SK-N-MC (cell line): Measurements from ENCODE around the gene ISG20.
"Not testable (repeated sequence)": the region's sequence is repeated elsewhere in the genome, so short reads cannot be mapped to it uniquely, and the experiment has no call there.

Experiments used
- DNase-seq: peaks from one replicate; pipeline ENCODE4 v3.0.0-alpha.2; 2011; ENCODE audit warnings: low read depth, low spot score
- H3K27ac ChIP-seq: fragments of 200-600 bp; sonication (generic); 2 replicates; pipeline ENCODE4 v1.5.1; 2016; ENCODE audit warnings: mixed run types
- H3K36me3 ChIP-seq: fragments of 200-600 bp; sonication (generic); 2 replicates; pipeline ENCODE4 v1.6.1; 2017; ENCODE audit warnings: antibody characterized with exemption, low read length, mixed read lengths; ENCODE audit not compliant: insufficient read depth
- H3K4me3 ChIP-seq: fragments of 200-600 bp; sonication (generic); 2 replicates; pipeline ENCODE4 v1.5.1; 2016
- H3K9ac ChIP-seq: fragments of 200-600 bp; sonication (generic); 2 replicates; pipeline ENCODE4 v1.8.0; 2017; ENCODE audit warnings: mixed run types, mixed read lengths; ENCODE audit not compliant: insufficient read length
- H3K9me3 ChIP-seq: fragments of 200-600 bp; sonication (generic); 2 replicates; pipeline ENCODE4 v1.6.1; 2017; ENCODE audit warnings: low read depth, mild to moderate bottlenecking, antibody characterized with exemption, low read length, moderate library complexity, mixed read lengths
- EZH2 ChIP-seq: fragments of 200-600 bp; sonication (generic); IDR thresholded peaks from one replicate; pipeline ENCODE4 v1.6.1; 2017; ENCODE audit warnings: antibody characterized with exemption
- FOXP2 ChIP-seq: optimal IDR thresholded peaks from 2 replicates; pipeline ENCODE3; 2011; ENCODE audit warnings: mild to moderate bottlenecking, moderate library complexity; ENCODE audit not compliant: insufficient read depth; ENCODE audit errors: extremely low read length, control extremely low read depth
- POLR2AphosphoS5 ChIP-seq: IDR thresholded peaks from 2 replicates; pipeline ENCODE4 v1.6.1; 2012; ENCODE audit warnings: mild to moderate bottlenecking, low read depth, low read length, borderline replicate concordance

Gene ISG20

GRCh38 chr15:88630798-88631463, 7.9 kb upstream of the ISG20 start:
- H3K36me3 ChIP-seq = peaks cover 60% of the 10 kb centered on the region; the same call in 1 of the 2 replicates
- H3K9me3 ChIP-seq = no peaks in the 10 kb centered on the region
- no peak overlapping the region for H3K27ac ChIP-seq
- no peak overlapping the region for H3K9ac ChIP-seq
- no peak for DNase-seq
- H3K4me3 ChIP-seq = no peak overlapping the region
- TF ChIP-seq FOXP2 = no peak
- TF ChIP-seq POLR2AphosphoS5 = no peak
- no peak for TF ChIP-seq EZH2

- DNase-seq = no peak
- Histone ChIP-seq H3K4me3 (no peak overlapping the region), H3K36me3 (peaks cover 55% of the 10 kb centered on the region; the same call in 1 of the 2 replicates), H3K27ac (no peak overlapping the region), H3K9me3 (no peaks in the 10 kb centered on the region), H3K9ac (no peak overlapping the region)
- no peak for TF ChIP-seq POLR2AphosphoS5
- TF ChIP-seq EZH2 = no peak
- TF ChIP-seq FOXP2 = no peak
Measured at GRCh38 chr15:88631464-88632028, 7.3 kb upstream of the ISG20 start.

GRCh38 chr15:88632797-88633196, 6.0 kb upstream of the ISG20 start:
- peaks cover 42% of the 10 kb centered on the region; the same call in 1 of the 2 replicates for H3K36me3 ChIP-seq
- not testable (repeated sequence) for H3K9me3 ChIP-seq, H3K27ac ChIP-seq, H3K9ac ChIP-seq, H3K4me3 ChIP-seq, DNase-seq

GRCh38 chr15:88634449-88634848, 4.4 kb upstream of the ISG20 start:
- TF ChIP-seq POLR2AphosphoS5 = no peak
- no peak for TF ChIP-seq FOXP2
- no peak for TF ChIP-seq EZH2
- H3K9me3 ChIP-seq = no peaks in the 10 kb centered on the region
- H3K9ac ChIP-seq = no peak overlapping the region
- no peak overlapping the region for H3K27ac ChIP-seq
- H3K36me3 ChIP-seq = peaks cover 26% of the 10 kb centered on the region; the same call in 1 of the 2 replicates
- no peak for DNase-seq
- no peak overlapping the region for H3K4me3 ChIP-seq

GRCh38 chr15:88635318-88635717, 3.5 kb upstream of the ISG20 start:
- TF ChIP-seq POLR2AphosphoS5 (no peak), EZH2 (no peak), FOXP2 (no peak)
- no peak overlapping the region for H3K4me3 ChIP-seq
- no peak overlapping the region for H3K9ac ChIP-seq
- H3K27ac ChIP-seq = no peak overlapping the region
- peaks cover 17% of the 10 kb centered on the region; the same call in 1 of the 2 replicates for H3K36me3 ChIP-seq
- no peak for DNase-seq
- no peaks in the 10 kb centered on the region for H3K9me3 ChIP-seq

GRCh38 chr15:88636050-88636449, 2.8 kb upstream of the ISG20 start:
- no peak overlapping the region for H3K9ac ChIP-seq
- no peak overlapping the region for H3K4me3 ChIP-seq
- no peak overlapping the region for H3K27ac ChIP-seq
- peaks cover 10% of the 10 kb centered on the region; the same call in 1 of the 2 replicates for H3K36me3 ChIP-seq
- TF ChIP-seq EZH2 (no peak), POLR2AphosphoS5 (no peak), FOXP2 (no peak)
- no peak for DNase-seq
- no peaks in the 10 kb centered on the region for H3K9me3 ChIP-seq

- Histone ChIP-seq H3K36me3 (peaks cover 4% of the 10 kb centered on the region; the same call in 1 of the 2 replicates), H3K4me3 (no peak overlapping the region), H3K9me3 (no peaks in the 10 kb centered on the region), H3K27ac (no peak overlapping the region), H3K9ac (no peak overlapping the region)
- no peak for TF ChIP-seq POLR2AphosphoS5
- DNase-seq = no peak
Measured at GRCh38 chr15:88636654-88637053, 2.2 kb upstream of the ISG20 start.

- H3K4me3 ChIP-seq = no peak overlapping the region
- TF ChIP-seq EZH2 (no peak), POLR2AphosphoS5 (no peak), FOXP2 (no peak)
- H3K9me3 ChIP-seq = no peaks in the 10 kb centered on the region
- no peak for DNase-seq
- H3K9ac ChIP-seq = no peak overlapping the region
- H3K36me3 ChIP-seq = no peaks in the 10 kb centered on the region
- H3K27ac ChIP-seq = no peak overlapping the region
Measured at GRCh38 chr15:88637436-88637835, 1.4 kb upstream of the ISG20 start.
